DOHH2 (cell line): Measurements from ENCODE around the gene CRELD2.

Experiments used
- EZH2phosphoT487 ChIP-seq: fragments of 200-600 bp; sonication (generic); IDR thresholded peaks from 2 replicates; pipeline ENCODE4 v1.6.1; 2017; ENCODE audit warnings: borderline replicate concordance, mild to moderate bottlenecking, antibody characterized with exemption, low read length, moderate library complexity, mixed read lengths
- TF ChIP-seq, protein P1 (sequence below): fragments of 200-600 bp; sonication (generic); IDR thresholded peaks from one replicate; pipeline ENCODE4 v1.5.1; 2014; ENCODE audit warnings: antibody characterized with exemption, mild to moderate bottlenecking, low read depth, low read length; ENCODE audit not compliant: poor library complexity, severe bottlenecking

DNA sequence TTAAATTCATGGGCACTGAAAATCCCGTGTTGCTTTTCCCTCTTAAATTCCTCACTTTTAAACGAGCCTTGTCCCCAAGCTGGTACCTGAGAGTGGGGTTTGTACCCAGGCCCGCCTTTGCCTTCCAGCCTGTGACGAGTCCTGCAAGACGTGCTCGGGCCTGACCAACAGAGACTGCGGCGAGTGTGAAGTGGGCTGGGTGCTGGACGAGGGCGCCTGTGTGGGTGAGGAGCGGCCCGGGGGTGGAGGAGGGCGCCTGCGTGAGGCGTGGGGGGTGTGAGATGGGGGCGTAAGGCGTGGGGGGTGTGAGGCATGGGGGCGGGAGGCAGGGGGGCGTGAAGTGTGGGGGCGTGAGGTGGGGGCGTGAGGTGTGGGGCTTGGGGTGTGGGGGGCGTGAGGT, 4.0 kb downstream of the CRELD2 start:
- TF ChIP-seq, protein P1, sequence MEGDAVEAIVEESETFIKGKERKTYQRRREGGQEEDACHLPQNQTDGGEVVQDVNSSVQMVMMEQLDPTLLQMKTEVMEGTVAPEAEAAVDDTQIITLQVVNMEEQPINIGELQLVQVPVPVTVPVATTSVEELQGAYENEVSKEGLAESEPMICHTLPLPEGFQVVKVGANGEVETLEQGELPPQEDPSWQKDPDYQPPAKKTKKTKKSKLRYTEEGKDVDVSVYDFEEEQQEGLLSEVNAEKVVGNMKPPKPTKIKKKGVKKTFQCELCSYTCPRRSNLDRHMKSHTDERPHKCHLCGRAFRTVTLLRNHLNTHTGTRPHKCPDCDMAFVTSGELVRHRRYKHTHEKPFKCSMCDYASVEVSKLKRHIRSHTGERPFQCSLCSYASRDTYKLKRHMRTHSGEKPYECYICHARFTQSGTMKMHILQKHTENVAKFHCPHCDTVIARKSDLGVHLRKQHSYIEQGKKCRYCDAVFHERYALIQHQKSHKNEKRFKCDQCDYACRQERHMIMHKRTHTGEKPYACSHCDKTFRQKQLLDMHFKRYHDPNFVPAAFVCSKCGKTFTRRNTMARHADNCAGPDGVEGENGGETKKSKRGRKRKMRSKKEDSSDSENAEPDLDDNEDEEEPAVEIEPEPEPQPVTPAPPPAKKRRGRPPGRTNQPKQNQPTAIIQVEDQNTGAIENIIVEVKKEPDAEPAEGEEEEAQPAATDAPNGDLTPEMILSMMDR, result no peak
- no peak for TF ChIP-seq EZH2phosphoT487
